H1 (cell line): Measurements from ENCODE around the gene GALT. TPM values are rescaled to one million over a fixed set of nuclear protein-coding genes. Genes with fewer than 3 reads are reported as not detected.

ENCODE experiments used
- CTCF ChIA-PET: fragments of 300-600 bp; sonication (Branson Sonifier 250); formaldehyde crosslinking; loops from one replicate; lab custom pipeline; 2021; ENCODE audit not compliant: partially characterized antibody; lab: Charles Lee
- POLR2A ChIA-PET: fragments of 300-600 bp; sonication (Branson Sonifier 250); formaldehyde crosslinking; loops from one replicate; lab custom pipeline; 2021; ENCODE audit warnings: inconsistent platforms; ENCODE audit not compliant: partially characterized antibody; lab: Charles Lee
- DNase-seq, 2 experiments: peaks; one replicate each; pipeline versions ENCODE4 v3.0.0 to v3.0.0-alpha.2; 2010 to 2022; ENCODE audit warnings: low spot score in 2 of 2, low read depth in 1 of 2, mixed read lengths in 1 of 2
- FAIRE-seq: peaks from 2 replicates; lab custom pipeline; 2011; peaks lifted over from hg19 to GRCh38; lab: Jason Lieb, UNC
- H2AFZ ChIP-seq: 2 replicates; pipeline ENCODE4 v1.8.1; 2012; ENCODE audit warnings: low read length, inconsistent platforms
- H2AK5ac ChIP-seq: 2 replicates; pipeline ENCODE4 v1.6.1; 2013; ENCODE audit warnings: low read depth, low read length
- H2BK120ac ChIP-seq: replicated peaks from 2 replicates; pipeline ENCODE3; 2013; ENCODE audit warnings: low read depth, low read length, inconsistent platforms
- H2BK12ac ChIP-seq: 2 replicates; pipeline ENCODE4 v1.6.1; 2013; ENCODE audit warnings: low read depth, low read length
- H2BK15ac ChIP-seq: 2 replicates; pipeline ENCODE4 v1.6.1; 2013; ENCODE audit warnings: low read length
- H2BK20ac ChIP-seq: 2 replicates; pipeline ENCODE4 v1.6.1; 2013; ENCODE audit warnings: low read length
- H2BK5ac ChIP-seq: 2 replicates; pipeline ENCODE4 v1.6.1; 2013; ENCODE audit warnings: low read depth, low read length
- H3K14ac ChIP-seq: 2 replicates; pipeline ENCODE4 v1.6.1; 2013; ENCODE audit warnings: inconsistent platforms; ENCODE audit not compliant: insufficient read length
- H3K18ac ChIP-seq: 2 replicates; pipeline ENCODE4 v1.6.1; 2013; ENCODE audit warnings: low read length; ENCODE audit errors: extremely low read depth
- H3K23ac ChIP-seq: 2 replicates; pipeline ENCODE4 v1.6.1; 2013; ENCODE audit warnings: inconsistent platforms; ENCODE audit not compliant: insufficient read length
- H3K23me2 ChIP-seq: 2 replicates; pipeline ENCODE4 v1.6.1; 2013; ENCODE audit warnings: low read depth, low read length
- H3K27ac ChIP-seq: 2 replicates; pipeline ENCODE4 v1.6.1; 2011; ENCODE audit warnings: low read depth, low read length, inconsistent platforms
- H3K27me3 ChIP-seq, 4 experiments: replicated peaks in 1 of 4; 1 replicate in 1 of 4; 2 replicates in 3 of 4; pipeline versions ENCODE4 v1.6.1 to v1.8.1; 2011 to 2013; ENCODE audit warnings: low read length in 3 of 4, mild to moderate bottlenecking in 3 of 4, inconsistent platforms in 2 of 4, mixed read lengths in 2 of 4, moderate library complexity in 1 of 4; ENCODE audit not compliant: control insufficient read depth in 3 of 4, insufficient read depth in 3 of 4; ENCODE audit errors: extremely low read depth in 1 of 4
- H3K36me3 ChIP-seq, 4 experiments: 2 replicates each; pipeline versions ENCODE4 v1.6.1 to v1.8.1; 2011 to 2013; ENCODE audit warnings: mild to moderate bottlenecking in 4 of 4, low read length in 3 of 4, moderate library complexity in 2 of 4, control low read depth in 1 of 4, inconsistent platforms in 1 of 4; ENCODE audit not compliant: insufficient read depth in 4 of 4, control insufficient read depth in 2 of 4
- H3K4ac ChIP-seq: replicated peaks from 2 replicates; pipeline ENCODE3; 2013; ENCODE audit warnings: low read length, low read depth, mixed read lengths, inconsistent platforms; ENCODE audit not compliant: insufficient read length
- H3K4me1 ChIP-seq, 4 experiments: replicated peaks in 1 of 4; 1 replicate in 1 of 4; 2 replicates in 3 of 4; pipeline versions ENCODE4 v1.6.1 to v1.8.1; 2011 to 2013; ENCODE audit warnings: low read length in 3 of 4, inconsistent platforms in 2 of 4, mixed read lengths in 1 of 4; ENCODE audit not compliant: insufficient read depth in 4 of 4, control insufficient read depth in 3 of 4
- H3K4me2 ChIP-seq, 2 experiments: 2 replicates each; pipeline versions ENCODE4 v1.6.1 to v1.8.1; 2011 to 2013; ENCODE audit warnings: low read depth in 2 of 2, low read length in 2 of 2, control low read depth in 1 of 2, inconsistent platforms in 1 of 2, mild to moderate bottlenecking in 1 of 2; ENCODE audit not compliant: insufficient read depth in 1 of 2
- H3K4me3 ChIP-seq, 4 experiments: fragments of 200-600, 300-600 bp in 1 of 4; sonication (generic), shearing (Covaris generic), sonication (Bioruptor Twin) in 1 of 4; 2 replicates each; pipeline versions ENCODE4 v1.5.1 to v1.8.1; 2011 to 2016; ENCODE audit warnings: low read length in 4 of 4, low read depth in 3 of 4, control low read depth in 2 of 4, inconsistent platforms in 2 of 4, mild to moderate bottlenecking in 2 of 4, mixed read lengths in 1 of 4, moderate library complexity in 1 of 4; ENCODE audit not compliant: insufficient read depth in 2 of 4; ENCODE audit errors: extremely low read depth in 1 of 4
- H3K56ac ChIP-seq: replicated peaks from 2 replicates; pipeline ENCODE3; 2013; ENCODE audit warnings: low read depth, mild to moderate bottlenecking, mixed read lengths, low read length, inconsistent platforms; ENCODE audit not compliant: insufficient read length
- H3K79me1 ChIP-seq: 2 replicates; pipeline ENCODE4 v1.6.1; 2013; ENCODE audit warnings: low read depth, low read length, control low read depth
- H3K79me2 ChIP-seq, 2 experiments: 2 replicates each; pipeline versions ENCODE4 v1.6.1 to v1.8.1; 2012 to 2013; ENCODE audit warnings: low read length in 2 of 2, mild to moderate bottlenecking in 2 of 2, inconsistent platforms in 1 of 2; ENCODE audit not compliant: insufficient read depth in 2 of 2, control insufficient read depth in 1 of 2
- H3K9ac ChIP-seq, 4 experiments: replicated peaks in 1 of 4; 1 replicate in 1 of 4; 2 replicates in 3 of 4; pipeline versions ENCODE4 v1.6.1 to v1.8.1; 2011 to 2013; ENCODE audit warnings: low read depth in 3 of 4, low read length in 3 of 4, control low read depth in 2 of 4, mild to moderate bottlenecking in 2 of 4, moderate library complexity in 2 of 4, inconsistent platforms in 1 of 4; ENCODE audit errors: extremely low read depth in 1 of 4
- H3K9me3 ChIP-seq, 2 experiments: 2 replicates each; pipeline versions ENCODE4 v1.6.1 to v1.8.1; 2012 to 2013; ENCODE audit warnings: mild to moderate bottlenecking in 2 of 2, moderate library complexity in 2 of 2, control low read depth in 1 of 2, inconsistent platforms in 1 of 2, low read depth in 1 of 2, low read length in 1 of 2, mixed read lengths in 1 of 2; ENCODE audit not compliant: insufficient read depth in 2 of 2
- H4K20me1 ChIP-seq, 2 experiments: replicated peaks in 1 of 2; 2 replicates each; pipeline versions ENCODE3 to v1.8.1; 2011 to 2013; ENCODE audit warnings: inconsistent platforms in 2 of 2, low read length in 2 of 2, mild to moderate bottlenecking in 1 of 2; ENCODE audit not compliant: insufficient read depth in 2 of 2, control insufficient read depth in 1 of 2
- H4K5ac ChIP-seq: 2 replicates; pipeline ENCODE4 v1.6.1; 2013; ENCODE audit warnings: low read length, low read depth, mixed read lengths, inconsistent platforms; ENCODE audit not compliant: insufficient read length
- H4K8ac ChIP-seq: 2 replicates; pipeline ENCODE4 v1.8.0; 2013; ENCODE audit warnings: mild to moderate bottlenecking, moderate library complexity, low read length, inconsistent platforms; ENCODE audit not compliant: insufficient read depth; ENCODE audit errors: extremely low read depth
- H4K91ac ChIP-seq: replicated peaks from 2 replicates; pipeline ENCODE3; 2013; ENCODE audit warnings: low read length, mixed read lengths, inconsistent platforms; ENCODE audit not compliant: insufficient read length
- ASH2L ChIP-seq: fragments of 200-600, 300-600 bp; sonication (generic); IDR thresholded peaks from one replicate; pipeline ENCODE4 v1.7.1; 2017; ENCODE audit warnings: low read length
- ATF3 ChIP-seq: IDR thresholded peaks from 2 replicates; pipeline ENCODE4 v1.6.1; 2011; ENCODE audit warnings: low read depth, mild to moderate bottlenecking, low read length; ENCODE audit not compliant: insufficient read depth
- MAX ChIP-seq: IDR thresholded peaks from 2 replicates; pipeline ENCODE4 v1.6.1; 2012; ENCODE audit warnings: inconsistent platforms
- WGBS, 2 experiments: shearing (Covaris generic) in 1 of 2; methylation state at CpG; one replicate each; pipeline versions ENCODE4 v1.1.6 to v1.1.7; 2013 to 2015; ENCODE audit warnings: low lambda C conversion rate in 2 of 2, mixed read lengths in 2 of 2, inconsistent platforms in 1 of 2, low coverage in 1 of 2, missing lambda C conversion rate in 1 of 2; ENCODE audit not compliant: insufficient replicate concordance in 2 of 2, insufficient coverage in 1 of 2, insufficient read length in 1 of 2; ENCODE audit errors: extremely low coverage in 1 of 2, missing lambda C conversion rate in 1 of 2; 5-methylcytosine and 5-hydroxymethylcytosine counted together
- polyA plus RNA-seq, 7 experiments: library from polyadenylated mRNA; depleted of rRNA in 3 of 7; stranded (reverse) in 5 of 7; unstranded in 2 of 7; fragments of >200 nt in 5 of 7; fragments of 200-250 nt in 2 of 7; gene quantifications; 1 replicate in 5 of 7; 2 replicates in 1 of 7; 4 replicates in 1 of 7; pipeline versions ENCODE4 v1.2.1 to v1.2.3, GENCODE V29; 2011 to 2013; ENCODE audit warnings: missing spikeins in 2 of 7, mixed read lengths in 2 of 7
- total RNA-seq: library from RNA; stranded (reverse); fragmentation: NEBNext Ultra II Directional; extraction: Animal tissue kit (Norgen Biotek cat#: 25700); gene quantifications from 2 replicates; pipeline ENCODE4 v1.2.1, GENCODE V29; 2021

GALT gene
- total and polyA plus RNA-seq, 2 of the 8 experiments (the other 6 are each of a cell fraction or from before 2014, with no cell fraction given): 21.9 to 50.6 TPM

- no peaks in the 10 kb centered on the region for H3K36me3 ChIP-seq
- H3K4ac ChIP-seq: no peak overlapping the region
Measured at GRCh38 chr9:34689512-34689911, 43.0 kb downstream of the GALT start.

More at GRCh38 chr9:34689512-34689911, 43.0 kb downstream of the GALT start:
- Histone ChIP-seq H4K20me1 (no peaks in the 10 kb centered on the region), H3K4me1 (peaks cover 0 to 3% (median 1%) of the 10 kb centered on the region in 4 experiments; a peak in 2 of 7 replicates), H3K14ac (no peak overlapping the region), H3K4me2 (no peak overlapping the region), H4K91ac (no peak overlapping the region), H3K56ac (no peak overlapping the region), H3K4me3 (no peak overlapping the region), H2AFZ (no peak overlapping the region), H4K8ac (no peak overlapping the region; the same call in 1 of the 2 replicates), H2BK15ac (no peak overlapping the region), H2BK120ac (no peak overlapping the region), H2BK5ac (no peak overlapping the region), H2AK5ac (no peak overlapping the region), H3K79me1 (no peaks in the 10 kb centered on the region), H3K27ac (no peak overlapping the region), H2BK12ac (no peak overlapping the region), H3K9me3 (no peaks in the 10 kb centered on the region), H3K23ac (no peak overlapping the region), H3K23me2 (no peaks in the 10 kb centered on the region; the same call in 1 of the 2 replicates), H3K18ac (no peak overlapping the region), H3K27me3 (no peaks in the 10 kb centered on the region), H2BK20ac (no peak overlapping the region), H3K79me2 (no peaks in the 10 kb centered on the region), H3K9ac (no peak overlapping the region), H4K5ac (no peak overlapping the region)
- ChIA-PET POLR2A (no interaction called here), CTCF (interaction anchor here (1.7 to 12.6 kb wide), 2 partner anchors 12 to 14 kb away, joined by 8 to 147 read pairs; no protein-coding TSS in a partner anchor)
- DNase-seq (no peak), FAIRE-seq (no peak)
- peak; percentile 56 for TF ChIP-seq ASH2L
- TF ChIP-seq MAX: no peak
- no peak for TF ChIP-seq ATF3
- WGBS, 2 experiments: 96% methylated on average over 8 of the region's 8 CpGs; no CpG with 5 or more reads in 1 of the 2 experiments
